Endothelial cell of umbilical vein (primary cell): Measurements from ENCODE around the gene C4orf51. TPM values are rescaled to one million over a fixed set of nuclear protein-coding genes. Genes with fewer than 3 reads are reported as not detected.

ENCODE experiments used
- BruUV-seq: library from RNA; stranded (reverse); fragments of 400-500 nt; replicated peaks from 2 replicates; lab custom pipeline; 2021; lab: Mats Ljungman, UMichigan
- CTCF ChIA-PET: fragments of 300-600, 350-600 bp; sonication (Branson Sonifier 250); formaldehyde crosslinking; loops from one replicate; lab custom pipeline; 2021; ENCODE audit warnings: antibody characterized with exemption, inconsistent platforms; lab: Charles Lee
- POLR2A ChIA-PET: fragments of 300-600, 350-600 bp; sonication (Branson Sonifier 250); formaldehyde crosslinking; loops from one replicate; lab custom pipeline; 2021; ENCODE audit warnings: antibody characterized with exemption, inconsistent platforms; lab: Charles Lee
- DNase-seq: peaks from one replicate; pipeline ENCODE4 v3.0.0-alpha.2; 2011; ENCODE audit warnings: low read depth, low spot score
- FAIRE-seq: peaks from 2 replicates; lab custom pipeline; 2011; peaks lifted over from hg19 to GRCh38; lab: Jason Lieb, UNC
- H2AFZ ChIP-seq: 2 replicates; pipeline ENCODE4 v1.6.0; 2012; ENCODE audit warnings: low read depth, low read length, control low read depth, inconsistent platforms
- H3K27ac ChIP-seq: 2 replicates; pipeline ENCODE4 v1.5.1; 2011; ENCODE audit warnings: low read depth, mild to moderate bottlenecking, control low read depth, low read length, moderate library complexity; ENCODE audit not compliant: insufficient read depth
- H3K27me3 ChIP-seq, 2 experiments: 2 replicates each; pipeline versions ENCODE4 v1.6.0 to v1.6.1; 2011; ENCODE audit warnings: low read length in 2 of 2, mixed read lengths in 1 of 2; ENCODE audit not compliant: control insufficient read depth in 2 of 2, insufficient read depth in 2 of 2
- H3K36me3 ChIP-seq, 2 experiments: 2 replicates in 1 of 2; 3 replicates in 1 of 2; pipeline ENCODE4 v1.5.1; 2011; ENCODE audit warnings: low read length in 2 of 2, mild to moderate bottlenecking in 1 of 2, moderate library complexity in 1 of 2; ENCODE audit not compliant: control insufficient read depth in 2 of 2, insufficient read depth in 2 of 2; ENCODE audit errors: extremely low read depth in 1 of 2
- H3K4me1 ChIP-seq: 3 replicates; pipeline ENCODE4 v1.5.1; 2011; ENCODE audit warnings: mild to moderate bottlenecking, low read length; ENCODE audit not compliant: control insufficient read depth, insufficient read depth; ENCODE audit errors: extremely low read depth
- H3K4me2 ChIP-seq: 2 replicates; pipeline ENCODE4 v1.6.1; 2011; ENCODE audit warnings: low read length, control low read depth, mixed read lengths; ENCODE audit not compliant: insufficient read depth
- H3K4me3 ChIP-seq, 3 experiments: fragments of 200-600 bp in 1 of 3; sonication (generic), shearing (Covaris generic) in 1 of 3; replicated peaks in 1 of 3; 2 replicates each; pipeline ENCODE4 v1.5.1; 2011 to 2016; ENCODE audit warnings: control low read depth in 3 of 3, low read length in 3 of 3, mild to moderate bottlenecking in 2 of 3, inconsistent platforms in 1 of 3, low read depth in 1 of 3, moderate library complexity in 1 of 3; ENCODE audit not compliant: insufficient read depth in 1 of 3
- H3K79me2 ChIP-seq: 2 replicates; pipeline ENCODE4 v1.6.0; 2012; ENCODE audit warnings: low read length, inconsistent platforms; ENCODE audit not compliant: control insufficient read depth, insufficient read depth
- H3K9ac ChIP-seq: replicated peaks from 2 replicates; pipeline ENCODE3; 2011; ENCODE audit warnings: low read length, control low read depth; ENCODE audit not compliant: insufficient read depth; ENCODE audit errors: extremely low read depth
- H3K9me1 ChIP-seq: replicated peaks from 3 replicates; pipeline ENCODE4 v1.6.0; 2011; ENCODE audit warnings: mild to moderate bottlenecking, low read length; ENCODE audit not compliant: control insufficient read depth, insufficient read depth; ENCODE audit errors: extremely low read depth
- H3K9me3 ChIP-seq: replicated peaks from 2 replicates; pipeline ENCODE4 v1.5.1; 2012; ENCODE audit warnings: low read length, inconsistent platforms; ENCODE audit not compliant: control insufficient read depth, insufficient read depth
- H4K20me1 ChIP-seq: replicated peaks from 2 replicates; pipeline ENCODE3; 2011; ENCODE audit warnings: mild to moderate bottlenecking, low read length; ENCODE audit not compliant: control insufficient read depth, insufficient read depth; ENCODE audit errors: extremely low read depth
- CTCF ChIP-seq, 2 donors: IDR thresholded peaks; 1 replicate in 1 of 2; 2 replicates in 1 of 2; pipeline ENCODE4 v1.5.1; 2011; ENCODE audit warnings: low read length in 2 of 2, mild to moderate bottlenecking in 2 of 2, moderate library complexity in 2 of 2, control low read depth in 1 of 2, inconsistent platforms in 1 of 2, low read depth in 1 of 2; ENCODE audit not compliant: insufficient read depth in 1 of 2; ENCODE audit errors: extremely low read depth in 1 of 2
- EZH2 ChIP-seq: IDR thresholded peaks from 2 replicates; pipeline ENCODE4 v1.6.1; 2012; ENCODE audit warnings: borderline replicate concordance, low read depth, mild to moderate bottlenecking, moderate library complexity, low read length, inconsistent platforms; ENCODE audit not compliant: severe bottlenecking
- FOS ChIP-seq: IDR thresholded peaks from 2 replicates; pipeline ENCODE4 v1.6.1; 2011; ENCODE audit warnings: mild to moderate bottlenecking, low read length, moderate library complexity, borderline replicate concordance; ENCODE audit not compliant: insufficient read depth
- GATA2 ChIP-seq: IDR thresholded peaks from 2 replicates; pipeline ENCODE4 v1.7.0; 2011; ENCODE audit warnings: low read depth, mild to moderate bottlenecking, moderate library complexity, mixed read lengths, low read length; ENCODE audit not compliant: insufficient read length, insufficient read depth
- JUN ChIP-seq: IDR thresholded peaks from 2 replicates; pipeline ENCODE4 v1.6.1; 2011; ENCODE audit warnings: borderline replicate concordance, low read depth; ENCODE audit not compliant: insufficient read length, insufficient read depth
- MAX ChIP-seq: IDR thresholded peaks from 2 replicates; pipeline ENCODE4 v1.6.1; 2011; ENCODE audit not compliant: insufficient read depth, insufficient read length
- MYC ChIP-seq: IDR thresholded peaks from one replicate; pipeline ENCODE4 v1.6.1; 2011; ENCODE audit warnings: mild to moderate bottlenecking, low read depth, low read length
- POLR2A ChIP-seq: IDR thresholded peaks from 2 replicates; pipeline ENCODE4 v1.6.1; 2012; ENCODE audit warnings: low read depth, mild to moderate bottlenecking, control low read depth, low read length
- POLR2AphosphoS5 ChIP-seq: IDR thresholded peaks from 2 replicates; pipeline ENCODE4 v1.6.1; 2012; ENCODE audit warnings: low read depth, mild to moderate bottlenecking, control low read depth, low read length, moderate library complexity; ENCODE audit not compliant: insufficient read depth
- dilution Hi-C: fragments of 300-500 bp; cut with MboI; formaldehyde crosslinking; loops from one replicate; pipeline ENCODE4 v1.15.0; 2019; ENCODE audit warnings: low sequenced_read_pairs; ENCODE audit not compliant: extremely low pct_ligation_motif_present
- intact Hi-C: fragments of 100-400 bp; cut with micrococcal nuclease; formaldehyde crosslinking; loops from one replicate; pipeline ENCODE4 v1.10.0; 2022
- polyA plus RNA-seq, 4 experiments: library from polyadenylated mRNA; depleted of rRNA in 3 of 4; stranded (reverse) in 3 of 4; unstranded in 1 of 4; fragments of >200 nt; gene quantifications; 2 replicates each; pipeline versions ENCODE4 v1.2.1 to v1.2.3, GENCODE V29; 2011 to 2012; ENCODE audit warnings: missing spikeins in 1 of 4
- total RNA-seq: library from RNA; stranded (reverse); gene quantifications from 2 replicates; pipeline ENCODE4 v1.2.3, GENCODE V29; 2021

Gene C4orf51
- total and polyA plus RNA-seq, 2 donors (not counting 3 experiments of a cell fraction or from before 2014, with no cell fraction given), result not detected

- intact Hi-C loops, result no loop called here
- no peaks in the 10 kb centered on the region for H3K36me3 ChIP-seq
- no peaks in the 10 kb centered on the region for H3K9me3 ChIP-seq
- H3K9me1 ChIP-seq, result no peaks in the 10 kb centered on the region
- no peak overlapping the region for H2AFZ ChIP-seq
- no peak overlapping the region for H3K4me2 ChIP-seq
- H3K27ac ChIP-seq, result no peak overlapping the region
- DNase-seq (no peak), FAIRE-seq (no peak)
- no peak for TF ChIP-seq GATA2
- no peak for TF ChIP-seq EZH2
- TF ChIP-seq MYC, result no peak
- no peaks in the 10 kb centered on the region for H4K20me1 ChIP-seq
- no TSS peak for BruUV-seq
- POLR2A ChIA-PET, result no interaction called here
- H3K4me1 ChIP-seq, result no peaks in the 10 kb centered on the region
- peaks cover 0 to 1% of the 10 kb centered on the region in 2 experiments for H3K27me3 ChIP-seq
- no peak overlapping the region for H3K9ac ChIP-seq
- dilution Hi-C loops, result no loop called here
- no peaks in the 10 kb centered on the region for H3K79me2 ChIP-seq
- CTCF ChIA-PET, result no interaction called here
- H3K4me3 ChIP-seq, result no peak overlapping the region
Observed at GRCh38 chr4:145694929-145695328, 15.0 kb downstream of the C4orf51 start.

- dilution Hi-C loops (no loop called here), intact Hi-C loops (no loop called here)
- Histone ChIP-seq H3K9ac (no peak overlapping the region), H3K79me2 (no peaks in the 10 kb centered on the region), H3K4me1 (no peaks in the 10 kb centered on the region), H3K4me2 (no peak overlapping the region), H2AFZ (no peak overlapping the region), H4K20me1 (no peaks in the 10 kb centered on the region), H3K9me3 (no peaks in the 10 kb centered on the region), H3K9me1 (no peaks in the 10 kb centered on the region), H3K4me3 (no peak overlapping the region), H3K27me3 (peaks cover 0 to 1% of the 10 kb centered on the region in 2 experiments), H3K27ac (no peak overlapping the region), H3K36me3 (no peaks in the 10 kb centered on the region)
- no TSS peak for BruUV-seq
- ChIA-PET POLR2A (no interaction called here), CTCF (no interaction called here)
- TF ChIP-seq FOS (no peak), MYC (no peak), POLR2A (no peak), POLR2AphosphoS5 (no peak), EZH2 (no peak), JUN (no peak), MAX (no peak), GATA2 (no peak), CTCF (IDR thresholded peaks at IDR 0.05; ENCODE audit: extremely low read depth in 1 of 2, insufficient read depth in 1 of 2, low read depth in 1 of 2, low read length in 2 of 2) (no peak)
- DNase-seq (no peak), FAIRE-seq (no peak)
Observed at GRCh38 chr4:145697332-145697731, 17.4 kb downstream of the C4orf51 start.
